Hepatocyte (in vitro differentiated cells): ENCODE data around the gene OR51A4.

Experiments used
- CTCF ChIP-seq: fragments of 200-600 bp; sonication (generic); IDR thresholded peaks from 2 replicates; pipeline ENCODE4 v1.5.1; 2016; ENCODE audit warnings: antibody characterized with exemption, mild to moderate bottlenecking; ENCODE audit not compliant: poor library complexity
- EZH2 ChIP-seq: fragments of 200-600 bp; sonication (generic); IDR thresholded peaks from 2 replicates; pipeline ENCODE4 v1.6.1; 2016; ENCODE audit warnings: antibody characterized with exemption, mild to moderate bottlenecking, borderline replicate concordance

GRCh38 chr11:4960877-4961276 is 13.5 kb upstream of the OR51A4 start:
- TF ChIP-seq CTCF (no peak), EZH2 (no peak)
